K562 (cell line): ENCODE measurements around the gene TJAP1. TPM values are rescaled to one million over a fixed set of nuclear protein-coding genes. Genes with fewer than 3 reads are reported as not detected.

Source experiments
- ARHGAP35 ChIP-seq: fragments of 450-650 bp; IDR thresholded peaks from 2 replicates; pipeline ENCODE4 v1.6.1; 2018; ENCODE audit not compliant: partially characterized antibody
- ATF1 ChIP-seq, 2 experiments: fragments of 450-650 bp in 1 of 2; IDR thresholded peaks; 2 replicates each; pipeline ENCODE4 v1.6.1; 2016; ENCODE audit warnings: missing compliant biosample characterization in 1 of 2, missing genetic modification characterization in 1 of 2
- BRF1 ChIP-seq: IDR thresholded peaks from 3 replicates; pipeline ENCODE4 v1.6.1; 2011; ENCODE audit warnings: borderline replicate concordance, mild to moderate bottlenecking; ENCODE audit not compliant: insufficient read length; ENCODE audit errors: extremely low read depth
- DMBX1 ChIP-seq: fragments of 250-450 bp; sonication (Bioruptor Pico); IDR thresholded peaks from 2 replicates; pipeline ENCODE4 v1.8.0; 2022; ENCODE audit warnings: inconsistent platforms, mild to moderate bottlenecking, moderate library complexity, borderline replicate concordance
- EP300 ChIP-seq: IDR thresholded peaks from 2 replicates; pipeline ENCODE4 v1.6.1; 2012; ENCODE audit warnings: low read length, improper control_type of control experiment
- ETV1 ChIP-seq: fragments of 450-650 bp; conservative IDR thresholded peaks from 2 replicates; pipeline ENCODE4 v1.6.1; 2016; ENCODE audit warnings: missing genetic modification characterization, control low read depth, low read depth, missing compliant biosample characterization
- NFE2 ChIP-seq: IDR thresholded peaks from 2 replicates; pipeline ENCODE4 v1.6.1; 2014; ENCODE audit warnings: antibody characterized with exemption, low read depth
- NR2F6 ChIP-seq: fragments of 450-650 bp; formaldehyde crosslinking; IDR thresholded peaks from 2 replicates; pipeline ENCODE4 v1.4.0; 2020; ENCODE audit warnings: mild to moderate bottlenecking
- PHB2 ChIP-seq: fragments of 450-650 bp; IDR thresholded peaks from 2 replicates; pipeline ENCODE4 v1.6.1; 2017; ENCODE audit warnings: low read depth
- PML ChIP-seq: IDR thresholded peaks from 2 replicates; pipeline ENCODE4 v1.6.1; 2012; ENCODE audit warnings: low read length, inconsistent platforms
- POLR2A ChIP-seq: fragments of 450-650 bp; conservative IDR thresholded peaks from 2 replicates; pipeline ENCODE4 v1.6.1; 2016
- POLR2B ChIP-seq: fragments of 450-650 bp; IDR thresholded peaks from 2 replicates; pipeline ENCODE4 v1.6.1; 2018; ENCODE audit warnings: low read depth; ENCODE audit not compliant: partially characterized antibody
- RCOR1 ChIP-seq, 2 experiments: IDR thresholded peaks; 2 replicates each; pipeline ENCODE4 v1.6.1; 2012; ENCODE audit warnings: low read depth in 2 of 2, low read length in 2 of 2, borderline replicate concordance in 1 of 2, improper control_type of control experiment in 1 of 2
- SNIP1 ChIP-seq: fragments of 450-650 bp; IDR thresholded peaks from 2 replicates; pipeline ENCODE4 v1.7.1; 2017; ENCODE audit warnings: low read depth, mild to moderate bottlenecking
- TAF9B ChIP-seq: fragments of 450-650 bp; IDR thresholded peaks from 2 replicates; pipeline ENCODE4 v1.6.1; 2018; ENCODE audit warnings: mild to moderate bottlenecking; ENCODE audit not compliant: partially characterized antibody
- TRIM24 ChIP-seq, 2 experiments: fragments of 450-650 bp; IDR thresholded peaks; 2 replicates each; pipeline ENCODE4 v1.6.1; 2016
- XRCC3 ChIP-seq: fragments of 450-650 bp; IDR thresholded peaks from 2 replicates; pipeline ENCODE4 v1.6.1; 2017; ENCODE audit warnings: mild to moderate bottlenecking, moderate library complexity
- ZNF274 ChIP-seq: IDR thresholded peaks from 2 replicates; pipeline ENCODE4 v1.6.1; 2011; ENCODE audit warnings: low read depth, mild to moderate bottlenecking, low read length, moderate library complexity, borderline replicate concordance
- ZNF282 ChIP-seq: sonication (generic); formaldehyde crosslinking; IDR thresholded peaks from 2 replicates; pipeline ENCODE4 v1.8.1; 2023; ENCODE audit warnings: missing genetic modification reagents
- polyA plus RNA-seq, 8 experiments: library from polyadenylated mRNA; depleted of rRNA in 4 of 8; stranded (reverse) in 5 of 8; unstranded in 3 of 8; fragments of >200 nt; fragmentation: Nextera tagmentation in 2 of 8; fragmentation: Illumina TruSeq in 1 of 8; extraction: Ambion mirVana in 2 of 8; extraction: Trizol in 1 of 8; gene quantifications; 2 replicates each; pipeline versions ENCODE4 v1.2.1 to v1.2.3, GENCODE V29; 2011 to 2014; ENCODE audit warnings: inconsistent platforms in 1 of 8, missing spikeins in 1 of 8
- total RNA-seq, 7 experiments: library from RNA; depleted of rRNA in 6 of 7; stranded (reverse); fragments of >200 nt in 6 of 7; fragmentation: Illumina TruSeq in 2 of 7; extraction: Trizol in 2 of 7; gene quantifications; 2 replicates each; pipeline versions ENCODE4 v1.2.1 to v1.2.3, GENCODE V29; 2011 to 2021; ENCODE audit warnings: low replicate concordance in 1 of 7
- TF ChIP-seq, protein P1 (sequence below): sonication (generic); formaldehyde crosslinking; IDR thresholded peaks from 2 replicates; pipeline ENCODE4 v1.8.1; 2023; ENCODE audit warnings: missing genetic modification reagents, mild to moderate bottlenecking, borderline replicate concordance
- TF ChIP-seq, protein P2 (sequence below): IDR thresholded peaks from 2 replicates; pipeline ENCODE4 v1.6.1; 2011; ENCODE audit not compliant: insufficient read length; ENCODE audit errors: extremely low read depth
- TF ChIP-seq, protein P3 (sequence below): fragments of 450-650 bp; IDR thresholded peaks from 2 replicates; pipeline ENCODE4 v1.6.1; 2018; ENCODE audit warnings: mild to moderate bottlenecking, low read depth; ENCODE audit not compliant: partially characterized antibody
- TF ChIP-seq, protein P4 (sequence below), 2 experiments: fragments of 250-450 bp in 1 of 2; fragments of 450-650 bp in 1 of 2; sonication (Bioruptor Pico) in 1 of 2; IDR thresholded peaks; 2 replicates each; pipeline versions ENCODE4 v1.6.1 to v1.8.0; 2016 to 2021; ENCODE audit warnings: mild to moderate bottlenecking in 2 of 2, moderate library complexity in 2 of 2, missing compliant biosample characterization in 1 of 2, missing genetic modification characterization in 1 of 2

TJAP1 gene
- total and polyA plus RNA-seq, 9 of the 15 experiments (the other 6 are each of a cell fraction or from before 2014, with no cell fraction given), result 0.06 to 35.8 (median 16.2) TPM

DNA sequence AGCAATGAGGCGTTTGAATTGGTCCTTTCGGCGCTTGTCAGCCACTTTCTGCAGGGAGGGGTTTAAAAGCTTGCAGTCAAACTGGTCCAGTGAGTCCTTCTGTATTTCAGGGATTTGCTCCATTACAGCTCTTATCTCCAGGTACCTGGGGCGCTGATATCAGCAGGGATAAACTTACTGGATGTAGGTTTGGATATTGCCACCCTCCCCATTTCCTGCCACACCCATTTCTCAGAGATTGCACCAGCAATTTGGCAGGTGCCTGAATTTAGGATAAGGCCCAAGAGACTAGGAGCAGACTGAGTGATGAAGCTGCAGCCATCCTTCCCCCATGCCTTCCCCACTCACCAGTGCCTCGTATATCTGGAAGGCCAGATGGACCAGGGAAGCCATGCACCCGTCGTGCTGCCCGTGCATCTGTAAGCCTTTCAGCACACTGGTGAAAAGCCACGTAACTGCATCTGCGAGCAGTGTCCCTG lies 47.2 kb downstream of the TJAP1 start (continued):
- TF ChIP-seq, protein P1, sequence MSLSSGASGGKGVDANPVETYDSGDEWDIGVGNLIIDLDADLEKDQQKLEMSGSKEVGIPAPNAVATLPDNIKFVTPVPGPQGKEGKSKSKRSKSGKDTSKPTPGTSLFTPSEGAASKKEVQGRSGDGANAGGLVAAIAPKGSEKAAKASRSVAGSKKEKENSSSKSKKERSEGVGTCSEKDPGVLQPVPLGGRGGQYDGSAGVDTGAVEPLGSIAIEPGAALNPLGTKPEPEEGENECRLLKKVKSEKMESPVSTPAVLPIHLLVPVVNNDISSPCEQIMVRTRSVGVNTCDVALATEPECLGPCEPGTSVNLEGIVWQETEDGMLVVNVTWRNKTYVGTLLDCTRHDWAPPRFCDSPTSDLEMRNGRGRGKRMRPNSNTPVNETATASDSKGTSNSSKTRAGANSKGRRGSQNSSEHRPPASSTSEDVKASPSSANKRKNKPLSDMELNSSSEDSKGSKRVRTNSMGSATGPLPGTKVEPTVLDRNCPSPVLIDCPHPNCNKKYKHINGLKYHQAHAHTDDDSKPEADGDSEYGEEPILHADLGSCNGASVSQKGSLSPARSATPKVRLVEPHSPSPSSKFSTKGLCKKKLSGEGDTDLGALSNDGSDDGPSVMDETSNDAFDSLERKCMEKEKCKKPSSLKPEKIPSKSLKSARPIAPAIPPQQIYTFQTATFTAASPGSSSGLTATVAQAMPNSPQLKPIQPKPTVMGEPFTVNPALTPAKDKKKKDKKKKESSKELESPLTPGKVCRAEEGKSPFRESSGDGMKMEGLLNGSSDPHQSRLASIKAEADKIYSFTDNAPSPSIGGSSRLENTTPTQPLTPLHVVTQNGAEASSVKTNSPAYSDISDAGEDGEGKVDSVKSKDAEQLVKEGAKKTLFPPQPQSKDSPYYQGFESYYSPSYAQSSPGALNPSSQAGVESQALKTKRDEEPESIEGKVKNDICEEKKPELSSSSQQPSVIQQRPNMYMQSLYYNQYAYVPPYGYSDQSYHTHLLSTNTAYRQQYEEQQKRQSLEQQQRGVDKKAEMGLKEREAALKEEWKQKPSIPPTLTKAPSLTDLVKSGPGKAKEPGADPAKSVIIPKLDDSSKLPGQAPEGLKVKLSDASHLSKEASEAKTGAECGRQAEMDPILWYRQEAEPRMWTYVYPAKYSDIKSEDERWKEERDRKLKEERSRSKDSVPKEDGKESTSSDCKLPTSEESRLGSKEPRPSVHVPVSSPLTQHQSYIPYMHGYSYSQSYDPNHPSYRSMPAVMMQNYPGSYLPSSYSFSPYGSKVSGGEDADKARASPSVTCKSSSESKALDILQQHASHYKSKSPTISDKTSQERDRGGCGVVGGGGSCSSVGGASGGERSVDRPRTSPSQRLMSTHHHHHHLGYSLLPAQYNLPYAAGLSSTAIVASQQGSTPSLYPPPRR (CRISPR knock-in tag), result no peak
- no peak for TF ChIP-seq SNIP1
- no peak for TF ChIP-seq ATF1 (CRISPR knock-in tag; IDR thresholded peaks at IDR 0.05)
- TF ChIP-seq ATF1 (tag; IDR thresholded peaks at IDR 0.05), result no peak
- no peak; the same call in 1 of the 2 replicates for TF ChIP-seq PML
- TF ChIP-seq BRF1, result no peak
- TF ChIP-seq TRIM24 (IDR thresholded peaks at IDR 0.05), result peak in 1 of 2 experiments; percentile 53; a peak in 1 of 4 replicates
- TF ChIP-seq ETV1, result 0 out of 2 replicates have a peak, but pooled peaks have one; percentile 22
- TF ChIP-seq POLR2B, result peak; percentile 13
- TF ChIP-seq EP300, result peak; percentile 47
- peak; percentile 41; the same call in 1 of the 2 replicates for TF ChIP-seq DMBX1 (CRISPR knock-in tag)
- TF ChIP-seq TAF9B, result no peak
- no peak for TF ChIP-seq NFE2
- TF ChIP-seq POLR2A, result 0 out of 2 replicates have a peak, but pooled peaks have one; percentile 17
- TF ChIP-seq NR2F6 (CRISPR knock-in tag), result no peak
- TF ChIP-seq XRCC3, result no peak
- TF ChIP-seq RCOR1 (IDR thresholded peaks at IDR 0.05; ENCODE audit: borderline replicate concordance in 1 of 2, low read depth in 2 of 2, low read length in 2 of 2), result peak in 1 of 2 experiments; percentile 77; a peak in 2 of 4 replicates
- TF ChIP-seq, protein P2, sequence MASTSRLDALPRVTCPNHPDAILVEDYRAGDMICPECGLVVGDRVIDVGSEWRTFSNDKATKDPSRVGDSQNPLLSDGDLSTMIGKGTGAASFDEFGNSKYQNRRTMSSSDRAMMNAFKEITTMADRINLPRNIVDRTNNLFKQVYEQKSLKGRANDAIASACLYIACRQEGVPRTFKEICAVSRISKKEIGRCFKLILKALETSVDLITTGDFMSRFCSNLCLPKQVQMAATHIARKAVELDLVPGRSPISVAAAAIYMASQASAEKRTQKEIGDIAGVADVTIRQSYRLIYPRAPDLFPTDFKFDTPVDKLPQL, result no peak
- no peak for TF ChIP-seq ARHGAP35
- TF ChIP-seq, protein P3, sequence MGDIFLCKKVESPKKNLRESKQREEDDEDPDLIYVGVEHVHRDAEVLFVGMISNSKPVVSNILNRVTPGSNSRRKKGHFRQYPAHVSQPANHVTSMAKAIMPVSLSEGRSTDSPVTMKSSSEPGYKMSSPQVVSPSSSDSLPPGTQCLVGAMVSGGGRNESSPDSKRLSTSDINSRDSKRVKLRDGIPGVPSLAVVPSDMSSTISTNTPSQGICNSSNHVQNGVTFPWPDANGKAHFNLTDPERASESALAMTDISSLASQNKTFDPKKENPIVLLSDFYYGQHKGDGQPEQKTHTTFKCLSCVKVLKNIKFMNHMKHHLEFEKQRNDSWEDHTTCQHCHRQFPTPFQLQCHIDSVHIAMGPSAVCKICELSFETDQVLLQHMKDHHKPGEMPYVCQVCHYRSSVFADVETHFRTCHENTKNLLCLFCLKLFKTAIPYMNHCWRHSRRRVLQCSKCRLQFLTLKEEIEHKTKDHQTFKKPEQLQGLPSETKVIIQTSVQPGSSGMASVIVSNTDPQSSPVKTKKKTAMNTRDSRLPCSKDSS, result no peak
- TF ChIP-seq, protein P4, sequence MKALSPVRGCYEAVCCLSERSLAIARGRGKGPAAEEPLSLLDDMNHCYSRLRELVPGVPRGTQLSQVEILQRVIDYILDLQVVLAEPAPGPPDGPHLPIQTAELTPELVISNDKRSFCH (CRISPR knock-in tag; IDR thresholded peaks at IDR 0.05), result no peak
- TF ChIP-seq, protein P4 (tag; IDR thresholded peaks at IDR 0.05), result no peak
- TF ChIP-seq ZNF274, result no peak
- no peak for TF ChIP-seq PHB2
- TF ChIP-seq ZNF282 (CRISPR knock-in tag), result no peak
